ENCODE measurements around the gene ZNRF1. TPM values are rescaled to one million over a fixed set of nuclear protein-coding genes. Genes with fewer than 3 reads are reported as not detected.

Gene ZNRF1
- polyA plus RNA-seq, 1 experiment = 36.5 TPM

DNA sequence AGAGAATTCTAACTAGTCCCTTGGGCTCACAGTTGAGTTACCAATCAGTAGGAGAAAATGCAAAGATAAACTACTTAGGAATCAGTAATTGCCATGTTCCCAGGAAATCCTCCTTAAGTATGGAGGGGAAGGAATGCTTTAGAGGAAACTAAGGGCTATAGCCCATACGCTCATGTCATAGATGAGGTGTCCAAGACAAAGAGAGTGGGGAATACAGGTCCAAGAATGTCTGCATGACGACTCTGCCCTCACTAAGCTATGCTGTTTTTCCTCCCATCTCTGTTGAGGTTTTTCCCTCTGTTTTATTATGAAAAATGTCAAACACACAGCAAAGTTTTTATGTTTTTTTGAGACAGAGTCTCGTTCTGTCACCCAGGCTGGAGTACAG lies 101.8 kb downstream of the ZNRF1 start:
- TF ChIP-seq, protein P1, sequence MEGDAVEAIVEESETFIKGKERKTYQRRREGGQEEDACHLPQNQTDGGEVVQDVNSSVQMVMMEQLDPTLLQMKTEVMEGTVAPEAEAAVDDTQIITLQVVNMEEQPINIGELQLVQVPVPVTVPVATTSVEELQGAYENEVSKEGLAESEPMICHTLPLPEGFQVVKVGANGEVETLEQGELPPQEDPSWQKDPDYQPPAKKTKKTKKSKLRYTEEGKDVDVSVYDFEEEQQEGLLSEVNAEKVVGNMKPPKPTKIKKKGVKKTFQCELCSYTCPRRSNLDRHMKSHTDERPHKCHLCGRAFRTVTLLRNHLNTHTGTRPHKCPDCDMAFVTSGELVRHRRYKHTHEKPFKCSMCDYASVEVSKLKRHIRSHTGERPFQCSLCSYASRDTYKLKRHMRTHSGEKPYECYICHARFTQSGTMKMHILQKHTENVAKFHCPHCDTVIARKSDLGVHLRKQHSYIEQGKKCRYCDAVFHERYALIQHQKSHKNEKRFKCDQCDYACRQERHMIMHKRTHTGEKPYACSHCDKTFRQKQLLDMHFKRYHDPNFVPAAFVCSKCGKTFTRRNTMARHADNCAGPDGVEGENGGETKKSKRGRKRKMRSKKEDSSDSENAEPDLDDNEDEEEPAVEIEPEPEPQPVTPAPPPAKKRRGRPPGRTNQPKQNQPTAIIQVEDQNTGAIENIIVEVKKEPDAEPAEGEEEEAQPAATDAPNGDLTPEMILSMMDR (IDR thresholded peaks at IDR 0.05; ENCODE audit: low read depth, low read length) = no peak
- CTCF ChIA-PET = interaction anchor here (0.6 kb wide), 1 partner anchor 61 kb away, joined by 4 read pairs; no protein-coding TSS in a partner anchor
- no peaks in the 10 kb centered on the region for H3K9me3 ChIP-seq (ENCODE audit: control insufficient read depth, insufficient read depth, low read length)
- H3K4me3 ChIP-seq (ENCODE audit: low read depth, low read length) = no peak overlapping the region
- DNase-seq (ENCODE audit: low read depth, low spot score) = no peak
- H3K27ac ChIP-seq (ENCODE audit: low read depth, low read length) = no peak overlapping the region
- POLR2A ChIA-PET = no interaction called here
- no peaks in the 10 kb centered on the region for H3K27me3 ChIP-seq (ENCODE audit: control insufficient read depth, insufficient read depth, low read length)

DNA sequence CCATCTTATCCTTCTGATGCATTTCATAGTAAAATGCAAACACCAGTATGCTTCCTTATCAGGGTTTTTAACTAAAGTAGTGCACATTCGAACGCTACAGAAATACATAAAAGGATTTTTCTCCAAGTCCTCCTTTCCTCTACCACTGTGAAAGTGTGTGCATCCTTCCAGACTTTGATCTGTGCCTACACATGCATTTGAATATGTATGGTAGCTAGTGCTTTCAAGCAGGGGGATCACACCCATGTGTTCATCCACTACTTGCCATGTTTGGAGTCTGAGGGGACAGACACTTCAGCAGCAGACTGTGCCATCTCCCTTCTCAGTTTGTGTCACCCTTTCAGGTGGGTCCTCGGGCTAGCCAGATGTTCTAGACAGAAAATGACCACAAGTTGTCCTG lies 102.8 kb downstream of the ZNRF1 start:
- DNase-seq (ENCODE audit: low read depth, low spot score) = no peak
- ChIA-PET CTCF (interaction anchor here (0.6 to 1.0 kb wide), 2 partner anchors 10 to 357 kb away, joined by 3 read pairs; no protein-coding TSS in a partner anchor), POLR2A (no interaction called here)
- Histone ChIP-seq H3K27ac (ENCODE audit: low read depth, low read length) (no peak overlapping the region), H3K9me3 (ENCODE audit: control insufficient read depth, insufficient read depth, low read length) (no peaks in the 10 kb centered on the region), H3K4me3 (ENCODE audit: low read depth, low read length) (no peak overlapping the region), H3K27me3 (ENCODE audit: control insufficient read depth, insufficient read depth, low read length) (no peaks in the 10 kb centered on the region)
- TF ChIP-seq, protein P1 (IDR thresholded peaks at IDR 0.05; ENCODE audit: low read depth, low read length) = no peak

DNA sequence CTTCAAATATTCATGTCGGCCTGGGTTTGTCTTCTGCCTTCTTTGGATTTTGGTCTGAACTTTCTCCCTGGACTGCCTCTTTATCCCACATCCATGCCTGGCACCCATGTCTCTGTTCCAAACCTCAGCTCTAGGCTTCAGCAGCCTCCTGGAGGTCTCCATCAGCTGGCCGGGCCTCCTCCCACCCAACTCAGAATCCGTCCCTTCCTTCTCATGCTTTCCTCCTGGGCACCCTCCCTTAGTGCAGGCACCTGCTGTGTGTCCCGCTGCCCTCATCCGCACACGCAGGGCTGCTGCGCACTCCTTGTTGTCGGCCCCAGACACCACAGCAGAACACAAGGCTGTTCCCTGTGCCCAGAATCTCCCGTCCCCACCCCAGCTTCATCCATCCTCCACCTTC lies 103.8 kb downstream of the ZNRF1 start:
- ChIA-PET POLR2A (no interaction called here), CTCF (interaction anchor here (1.3 kb wide), 1 partner anchor 9 kb away, joined by 5 read pairs; no protein-coding TSS in a partner anchor)
- TF ChIP-seq, protein P1 (IDR thresholded peaks at IDR 0.05; ENCODE audit: low read depth, low read length) = no peak
- Histone ChIP-seq H3K9me3 (ENCODE audit: control insufficient read depth, insufficient read depth, low read length) (no peaks in the 10 kb centered on the region), H3K4me3 (ENCODE audit: low read depth, low read length) (no peak overlapping the region), H3K27me3 (ENCODE audit: control insufficient read depth, insufficient read depth, low read length) (no peaks in the 10 kb centered on the region), H3K27ac (ENCODE audit: low read depth, low read length) (no peak overlapping the region)
- DNase-seq (ENCODE audit: low read depth, low spot score) = no peak

DNA sequence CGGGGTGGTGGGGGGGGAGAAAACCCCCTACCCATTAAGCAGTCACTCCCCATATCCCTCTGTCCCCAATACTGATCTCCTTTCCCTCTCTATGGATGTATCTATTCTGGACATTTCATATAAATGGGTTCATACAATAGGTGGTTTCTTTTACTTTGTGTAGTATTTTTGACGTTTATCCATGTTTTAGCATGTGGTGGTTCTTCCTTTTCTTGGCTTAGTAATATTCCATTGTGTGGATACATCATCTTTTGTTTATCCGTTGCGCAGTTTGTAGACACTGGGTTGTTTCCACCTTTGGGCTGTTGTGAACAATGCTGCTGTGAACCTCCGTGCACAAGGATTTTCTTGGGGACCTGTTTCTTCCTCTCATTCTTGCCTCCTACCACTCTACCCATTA lies 105.2 kb downstream of the ZNRF1 start:
- no peaks in the 10 kb centered on the region for H3K27me3 ChIP-seq (ENCODE audit: control insufficient read depth, insufficient read depth, low read length)
- no peak overlapping the region for H3K4me3 ChIP-seq (ENCODE audit: low read depth, low read length)
- TF ChIP-seq, protein P1 (IDR thresholded peaks at IDR 0.05; ENCODE audit: low read depth, low read length) = no peak
- no peaks in the 10 kb centered on the region for H3K9me3 ChIP-seq (ENCODE audit: control insufficient read depth, insufficient read depth, low read length)
- ChIA-PET CTCF (no interaction called here), POLR2A (no interaction called here)
- H3K27ac ChIP-seq (ENCODE audit: low read depth, low read length) = no peak overlapping the region
- no peak for DNase-seq (ENCODE audit: low read depth, low spot score)

DNA sequence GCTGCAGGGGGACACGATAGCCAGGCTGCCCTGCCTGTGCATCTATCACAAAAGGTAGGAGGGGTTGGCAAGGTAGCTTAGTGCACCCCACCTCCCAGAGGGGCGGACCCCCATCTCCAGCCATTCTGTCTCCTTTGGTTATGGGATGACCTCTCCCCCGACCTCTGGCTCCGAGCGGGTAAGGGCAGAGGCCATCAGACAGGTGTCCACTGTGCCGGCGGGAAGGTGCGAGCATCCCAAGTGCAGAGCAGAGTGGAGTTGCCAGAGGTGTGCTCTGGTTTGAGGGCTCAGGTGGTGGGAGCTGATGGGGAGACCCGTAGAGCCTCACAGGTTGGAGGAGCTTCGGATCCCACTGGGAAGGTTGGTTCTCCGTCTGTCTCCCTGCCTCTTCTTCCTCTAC lies 106.0 kb downstream of the ZNRF1 start:
- ChIA-PET POLR2A (interaction anchor here (1.3 kb wide), 1 partner anchor 18 kb away, joined by 7 read pairs; no protein-coding TSS in a partner anchor), CTCF (interaction anchor here (0.7 to 1.9 kb wide), 3 partner anchors 8 to 120 kb away, joined by 3 to 11 read pairs (median 4); partner anchors contain the start of genes WDR59 and ZNRF1)
- Histone ChIP-seq H3K27ac (ENCODE audit: low read depth, low read length) (no peak overlapping the region), H3K9me3 (ENCODE audit: control insufficient read depth, insufficient read depth, low read length) (no peaks in the 10 kb centered on the region; the same call in 1 of the 2 replicates), H3K27me3 (ENCODE audit: control insufficient read depth, insufficient read depth, low read length) (no peaks in the 10 kb centered on the region), H3K4me3 (ENCODE audit: low read depth, low read length) (no peak overlapping the region)
- TF ChIP-seq, protein P1 (IDR thresholded peaks at IDR 0.05; ENCODE audit: low read depth, low read length) = no peak
- no peak for DNase-seq (ENCODE audit: low read depth, low spot score)

All from AG04450 (cell line).